GM10248 (cell line): ENCODE data around the gene GNG10.

ENCODE experiments used
- CTCF ChIA-PET: fragments of 300-600 bp; sonication (Branson Sonifier 250); formaldehyde crosslinking; extraction: SDS; loops from one replicate; lab custom pipeline; 2021; ENCODE audit warnings: antibody characterized with exemption; lab: Yijun Ruan, JAX
- POLR2A ChIA-PET: fragments of 350-650 bp; sonication (Branson Sonifier 250); formaldehyde crosslinking; extraction: SDS; loops from one replicate; lab custom pipeline; 2020; ENCODE audit warnings: antibody characterized with exemption; lab: Yijun Ruan, JAX
- DNase-seq: peaks from one replicate; pipeline ENCODE4 v3.0.0; 2012; ENCODE audit errors: extremely low spot score
- TF ChIP-seq, protein P1 (sequence below): IDR thresholded peaks from 2 replicates; pipeline ENCODE4 v1.5.1; 2012; ENCODE audit warnings: mild to moderate bottlenecking, low read depth; ENCODE audit errors: extremely low read depth, missing control alignments, control extremely low read depth

The GNG10 gene

DNA sequence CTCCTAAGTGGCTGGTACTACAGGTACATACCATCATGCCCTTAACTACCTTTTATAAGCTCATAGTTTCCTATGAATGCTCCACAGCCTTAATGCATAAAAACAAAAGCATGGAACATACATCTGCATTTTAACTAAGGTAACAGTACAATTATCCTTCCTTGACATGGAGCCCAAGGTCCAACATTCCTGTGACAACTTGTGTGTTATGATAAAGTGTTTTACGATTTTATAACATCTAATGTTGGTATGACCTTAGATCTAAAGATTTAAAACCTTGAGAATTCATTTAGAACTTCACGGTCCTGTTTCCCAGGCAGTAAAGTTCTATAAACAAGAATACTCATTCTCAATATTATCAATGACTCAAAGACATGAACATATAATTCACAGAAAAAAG lies 43.1 kb downstream of the GNG10 start:
- ChIA-PET POLR2A (no interaction called here), CTCF (interaction anchor here (1.1 kb wide), 2 partner anchors 14 to 157 kb away, joined by 3 to 4 read pairs; no protein-coding TSS in a partner anchor)
- no peak for DNase-seq
- TF ChIP-seq, protein P1, sequence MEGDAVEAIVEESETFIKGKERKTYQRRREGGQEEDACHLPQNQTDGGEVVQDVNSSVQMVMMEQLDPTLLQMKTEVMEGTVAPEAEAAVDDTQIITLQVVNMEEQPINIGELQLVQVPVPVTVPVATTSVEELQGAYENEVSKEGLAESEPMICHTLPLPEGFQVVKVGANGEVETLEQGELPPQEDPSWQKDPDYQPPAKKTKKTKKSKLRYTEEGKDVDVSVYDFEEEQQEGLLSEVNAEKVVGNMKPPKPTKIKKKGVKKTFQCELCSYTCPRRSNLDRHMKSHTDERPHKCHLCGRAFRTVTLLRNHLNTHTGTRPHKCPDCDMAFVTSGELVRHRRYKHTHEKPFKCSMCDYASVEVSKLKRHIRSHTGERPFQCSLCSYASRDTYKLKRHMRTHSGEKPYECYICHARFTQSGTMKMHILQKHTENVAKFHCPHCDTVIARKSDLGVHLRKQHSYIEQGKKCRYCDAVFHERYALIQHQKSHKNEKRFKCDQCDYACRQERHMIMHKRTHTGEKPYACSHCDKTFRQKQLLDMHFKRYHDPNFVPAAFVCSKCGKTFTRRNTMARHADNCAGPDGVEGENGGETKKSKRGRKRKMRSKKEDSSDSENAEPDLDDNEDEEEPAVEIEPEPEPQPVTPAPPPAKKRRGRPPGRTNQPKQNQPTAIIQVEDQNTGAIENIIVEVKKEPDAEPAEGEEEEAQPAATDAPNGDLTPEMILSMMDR: no peak

DNA sequence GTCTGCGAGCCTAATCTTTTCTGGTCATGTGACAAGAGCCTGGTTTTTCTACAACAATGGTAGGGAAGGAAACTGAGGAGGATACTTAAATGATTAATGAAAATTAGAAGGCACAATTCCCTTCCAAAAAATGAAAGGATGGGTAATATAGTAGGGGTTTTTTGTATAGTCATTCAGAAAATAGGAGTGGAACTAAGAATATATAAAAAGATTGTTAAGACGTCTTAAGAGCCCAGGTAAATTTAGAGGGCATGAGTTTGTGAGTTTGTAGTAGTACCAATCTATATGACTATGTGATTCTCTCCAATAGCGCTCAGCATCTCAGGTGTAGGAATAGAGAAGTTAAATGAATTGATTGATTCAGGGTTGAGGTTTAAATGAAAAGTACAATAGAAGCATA lies 50.1 kb downstream of the GNG10 start:
- no peak for DNase-seq
- POLR2A ChIA-PET: no interaction called here
- CTCF ChIA-PET: interaction anchor here (0.8 kb wide), 1 partner anchor 12 kb away, joined by 3 read pairs; no protein-coding TSS in a partner anchor
- TF ChIP-seq, protein P1: no peak

DNA sequence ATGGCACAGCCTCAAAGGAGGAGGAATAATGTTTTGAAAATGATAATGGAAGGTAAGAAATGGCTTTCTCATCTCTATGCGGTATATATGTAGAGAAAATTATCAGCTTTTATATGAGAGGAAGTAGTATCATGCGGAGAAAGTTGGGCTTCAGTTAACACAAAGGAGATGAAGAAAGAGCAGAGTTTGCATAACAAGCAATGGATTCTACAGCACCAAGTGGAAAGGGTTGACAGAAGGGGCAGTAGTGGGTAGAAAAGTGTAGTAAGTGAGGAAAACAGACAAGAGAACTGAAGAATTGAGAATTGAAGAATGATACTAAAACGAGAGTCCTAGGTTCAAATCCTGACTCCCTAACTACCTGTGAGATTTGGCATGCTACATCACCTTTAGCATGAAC lies 51.0 kb downstream of the GNG10 start:
- ChIA-PET POLR2A (interaction anchor here (0.5 kb wide), 1 partner anchor 780 kb away, joined by 4 read pairs; no protein-coding TSS in a partner anchor), CTCF (interaction anchor here (1.2 kb wide), 1 partner anchor 14 kb away, joined by 3 read pairs; no protein-coding TSS in a partner anchor)
- DNase-seq: no peak
- TF ChIP-seq, protein P1: no peak

DNA sequence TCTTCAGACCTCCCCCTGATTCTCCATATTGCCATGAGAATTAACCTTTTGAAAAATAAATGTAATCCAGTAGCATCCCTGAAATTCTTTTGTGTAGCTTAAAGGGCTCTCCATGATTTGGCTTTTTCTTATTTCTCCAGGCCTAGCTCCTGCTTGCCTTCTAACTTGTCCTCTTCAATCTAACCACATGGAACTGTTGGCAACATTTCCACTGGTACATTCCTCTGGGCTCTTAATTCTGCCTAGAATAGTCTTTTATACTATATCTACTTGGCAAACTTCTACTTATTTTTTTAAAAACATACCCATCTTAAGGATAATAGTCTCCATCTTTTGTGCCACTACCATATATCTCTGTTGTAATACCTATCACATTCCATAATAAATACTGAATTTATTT lies 54.1 kb downstream of the GNG10 start:
- ChIA-PET CTCF (interaction anchor here (1.0 kb wide), 1 partner anchor 16 kb away, joined by 3 read pairs; no protein-coding TSS in a partner anchor), POLR2A (no interaction called here)
- no peak for DNase-seq
- TF ChIP-seq, protein P1: no peak

DNA sequence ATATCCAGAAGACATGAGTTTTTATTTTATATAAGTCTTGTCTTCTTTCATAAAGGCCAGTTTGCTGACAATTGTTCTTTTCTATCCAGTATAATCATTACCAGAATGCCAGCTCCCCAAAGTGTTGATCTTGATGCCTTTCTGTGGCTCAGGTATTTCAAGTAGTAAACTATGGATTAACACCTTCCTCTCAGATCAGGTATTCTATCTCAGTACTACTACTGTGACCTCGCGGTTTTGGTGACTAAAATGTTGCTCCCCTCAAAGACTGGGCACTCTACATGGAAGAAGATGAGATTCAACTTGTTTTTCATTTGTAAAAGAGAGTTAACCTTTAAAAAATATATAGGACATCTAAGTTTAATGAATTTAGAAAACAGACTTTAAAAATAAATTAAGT lies 58.1 kb downstream of the GNG10 start:
- ChIA-PET POLR2A (no interaction called here), CTCF (no interaction called here)
- no peak for DNase-seq
- TF ChIP-seq, protein P1: no peak
